HL-60 (cell line): Measurements from ENCODE around the gene FBXO36.

ENCODE experiments used
- DNase-seq, 2 experiments: peaks; one replicate each; pipeline ENCODE4 v3.0.0-alpha.2; 2010 to 2020; ENCODE audit warnings: low read depth in 1 of 2, low spot score in 1 of 2
- H3K27ac ChIP-seq: fragments of 250-450 bp; sonication (Bioruptor Pico); replicated peaks from 2 replicates; pipeline ENCODE4 v1.5.1; 2020; ENCODE audit warnings: mild to moderate bottlenecking, moderate library complexity
- H3K27me3 ChIP-seq: fragments of 250-450 bp; sonication (Bioruptor Pico); 2 replicates; pipeline ENCODE4 v1.5.1; 2021; ENCODE audit warnings: mild to moderate bottlenecking, moderate library complexity; ENCODE audit not compliant: insufficient read depth, poor library complexity, severe bottlenecking
- H3K4me3 ChIP-seq: replicated peaks from 2 replicates; pipeline ENCODE4 v1.5.1; 2011; ENCODE audit warnings: mild to moderate bottlenecking, control low read depth, low read length; ENCODE audit not compliant: insufficient read depth
- GABPA ChIP-seq: IDR thresholded peaks from 2 replicates; pipeline ENCODE4 v1.6.1; 2012; ENCODE audit warnings: low read depth
- POLR2AphosphoS5 ChIP-seq: IDR thresholded peaks from 2 replicates; pipeline ENCODE4 v1.6.1; 2012; ENCODE audit warnings: low read depth
- SPI1 ChIP-seq: IDR thresholded peaks from 2 replicates; pipeline ENCODE4 v1.6.1; 2012; ENCODE audit warnings: low read depth, mild to moderate bottlenecking, borderline replicate concordance
- TF ChIP-seq, protein P1 (sequence below): IDR thresholded peaks from one replicate; pipeline ENCODE4 v1.5.1; 2011; ENCODE audit warnings: low read length, control low read depth, inconsistent platforms; ENCODE audit not compliant: insufficient read depth
- TF ChIP-seq, protein P2 (sequence below): IDR thresholded peaks from 2 replicates; pipeline ENCODE4 v1.6.1; 2012; ENCODE audit warnings: low read depth; ENCODE audit not compliant: insufficient replicate concordance

Gene FBXO36

GRCh38 chr2:229943171-229943570 lies 20.9 kb downstream of the FBXO36 start:
- H3K4me3 ChIP-seq = no peak overlapping the region
- TF ChIP-seq GABPA (no peak), POLR2AphosphoS5 (no peak), SPI1 (no peak)
- TF ChIP-seq, protein P1, sequence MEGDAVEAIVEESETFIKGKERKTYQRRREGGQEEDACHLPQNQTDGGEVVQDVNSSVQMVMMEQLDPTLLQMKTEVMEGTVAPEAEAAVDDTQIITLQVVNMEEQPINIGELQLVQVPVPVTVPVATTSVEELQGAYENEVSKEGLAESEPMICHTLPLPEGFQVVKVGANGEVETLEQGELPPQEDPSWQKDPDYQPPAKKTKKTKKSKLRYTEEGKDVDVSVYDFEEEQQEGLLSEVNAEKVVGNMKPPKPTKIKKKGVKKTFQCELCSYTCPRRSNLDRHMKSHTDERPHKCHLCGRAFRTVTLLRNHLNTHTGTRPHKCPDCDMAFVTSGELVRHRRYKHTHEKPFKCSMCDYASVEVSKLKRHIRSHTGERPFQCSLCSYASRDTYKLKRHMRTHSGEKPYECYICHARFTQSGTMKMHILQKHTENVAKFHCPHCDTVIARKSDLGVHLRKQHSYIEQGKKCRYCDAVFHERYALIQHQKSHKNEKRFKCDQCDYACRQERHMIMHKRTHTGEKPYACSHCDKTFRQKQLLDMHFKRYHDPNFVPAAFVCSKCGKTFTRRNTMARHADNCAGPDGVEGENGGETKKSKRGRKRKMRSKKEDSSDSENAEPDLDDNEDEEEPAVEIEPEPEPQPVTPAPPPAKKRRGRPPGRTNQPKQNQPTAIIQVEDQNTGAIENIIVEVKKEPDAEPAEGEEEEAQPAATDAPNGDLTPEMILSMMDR = no peak
- TF ChIP-seq, protein P2, sequence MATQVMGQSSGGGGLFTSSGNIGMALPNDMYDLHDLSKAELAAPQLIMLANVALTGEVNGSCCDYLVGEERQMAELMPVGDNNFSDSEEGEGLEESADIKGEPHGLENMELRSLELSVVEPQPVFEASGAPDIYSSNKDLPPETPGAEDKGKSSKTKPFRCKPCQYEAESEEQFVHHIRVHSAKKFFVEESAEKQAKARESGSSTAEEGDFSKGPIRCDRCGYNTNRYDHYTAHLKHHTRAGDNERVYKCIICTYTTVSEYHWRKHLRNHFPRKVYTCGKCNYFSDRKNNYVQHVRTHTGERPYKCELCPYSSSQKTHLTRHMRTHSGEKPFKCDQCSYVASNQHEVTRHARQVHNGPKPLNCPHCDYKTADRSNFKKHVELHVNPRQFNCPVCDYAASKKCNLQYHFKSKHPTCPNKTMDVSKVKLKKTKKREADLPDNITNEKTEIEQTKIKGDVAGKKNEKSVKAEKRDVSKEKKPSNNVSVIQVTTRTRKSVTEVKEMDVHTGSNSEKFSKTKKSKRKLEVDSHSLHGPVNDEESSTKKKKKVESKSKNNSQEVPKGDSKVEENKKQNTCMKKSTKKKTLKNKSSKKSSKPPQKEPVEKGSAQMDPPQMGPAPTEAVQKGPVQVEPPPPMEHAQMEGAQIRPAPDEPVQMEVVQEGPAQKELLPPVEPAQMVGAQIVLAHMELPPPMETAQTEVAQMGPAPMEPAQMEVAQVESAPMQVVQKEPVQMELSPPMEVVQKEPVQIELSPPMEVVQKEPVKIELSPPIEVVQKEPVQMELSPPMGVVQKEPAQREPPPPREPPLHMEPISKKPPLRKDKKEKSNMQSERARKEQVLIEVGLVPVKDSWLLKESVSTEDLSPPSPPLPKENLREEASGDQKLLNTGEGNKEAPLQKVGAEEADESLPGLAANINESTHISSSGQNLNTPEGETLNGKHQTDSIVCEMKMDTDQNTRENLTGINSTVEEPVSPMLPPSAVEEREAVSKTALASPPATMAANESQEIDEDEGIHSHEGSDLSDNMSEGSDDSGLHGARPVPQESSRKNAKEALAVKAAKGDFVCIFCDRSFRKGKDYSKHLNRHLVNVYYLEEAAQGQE = no peak
- no peak for DNase-seq
- H3K27me3 ChIP-seq = no peaks in the 10 kb centered on the region
- no peak overlapping the region for H3K27ac ChIP-seq

DNA sequence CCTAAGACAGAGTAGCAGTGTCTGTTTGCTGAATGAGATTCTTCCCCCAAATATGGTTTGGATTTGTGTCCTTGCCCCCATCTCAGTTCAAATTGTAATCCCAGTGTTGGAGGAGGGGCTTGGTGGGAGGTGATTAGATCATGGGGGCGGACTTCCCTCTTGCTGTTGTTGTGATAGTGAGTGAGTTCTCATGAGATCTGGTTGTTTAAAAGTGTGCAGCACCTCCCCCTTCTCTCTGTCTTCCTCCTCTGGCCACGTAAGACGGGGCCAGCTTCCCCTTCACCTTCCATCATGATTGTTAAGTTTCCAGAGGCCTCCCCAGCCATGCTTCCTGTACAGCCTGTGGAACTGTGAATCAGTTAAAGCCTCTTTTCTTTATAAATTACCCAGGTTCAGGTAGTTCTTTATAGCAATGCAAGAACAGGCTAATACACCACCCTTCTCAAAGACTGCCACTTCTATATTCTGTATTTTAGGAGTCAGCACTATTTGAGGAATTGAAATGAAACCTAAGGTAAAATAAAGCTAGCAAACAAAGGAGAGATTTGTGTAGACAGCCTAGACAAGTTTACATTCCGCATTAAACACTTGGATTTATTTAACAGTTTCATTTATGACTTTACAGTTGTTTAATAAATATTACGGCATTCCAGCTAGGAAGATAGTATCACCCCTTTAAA lies 21.6 kb downstream of the FBXO36 start:
- DNase-seq = peak; percentile 35 to 56
- H3K4me3 ChIP-seq = no peak overlapping the region

DNA sequence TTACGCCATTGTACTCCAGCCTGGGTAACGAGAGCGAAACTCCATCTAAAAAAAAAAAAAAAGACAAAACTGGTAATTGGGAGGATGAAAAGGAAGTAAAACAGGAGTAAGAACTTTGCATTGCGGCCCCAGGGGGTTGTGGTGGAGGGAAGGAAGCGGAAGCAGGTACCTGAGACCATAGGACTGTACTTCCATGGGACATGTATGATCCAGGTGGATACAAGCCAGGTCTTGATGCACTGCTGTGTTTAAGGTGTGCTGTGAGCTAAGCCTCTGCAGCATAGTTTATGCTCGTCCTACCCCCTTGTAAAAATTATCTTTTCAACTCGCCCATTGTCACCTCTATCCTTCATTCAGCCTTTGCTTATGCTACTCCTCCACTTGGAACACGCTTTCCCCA lies 23.7 kb downstream of the FBXO36 start:
- no peak overlapping the region for H3K4me3 ChIP-seq
- DNase-seq = no peak
- TF ChIP-seq, protein P2 = no peak
- TF ChIP-seq GABPA (no peak), POLR2AphosphoS5 (no peak), SPI1 (no peak)
- TF ChIP-seq, protein P1 = no peak
- no peak overlapping the region for H3K27ac ChIP-seq
- no peaks in the 10 kb centered on the region for H3K27me3 ChIP-seq

More for the DNA sequence above, 21.6 kb downstream of the FBXO36 start:
- no peaks in the 10 kb centered on the region for H3K27me3 ChIP-seq
- TF ChIP-seq SPI1 (peak; percentile 17; the same call in 1 of the 2 replicates), POLR2AphosphoS5 (no peak), GABPA (no peak)
- TF ChIP-seq, protein P1 = no peak
- TF ChIP-seq, protein P2 = no peak
- peak overlapping the region; percentile 41 for H3K27ac ChIP-seq
